ENCODE results near the gene TMEM151A. TPM values are rescaled to one million over a fixed set of nuclear protein-coding genes. Genes with fewer than 3 reads are reported as not detected.

Gene TMEM151A
- total and polyA plus RNA-seq, 7 donors, result 0.27 to 0.36 (median 0.36) TPM; not detected in 4

DNA sequence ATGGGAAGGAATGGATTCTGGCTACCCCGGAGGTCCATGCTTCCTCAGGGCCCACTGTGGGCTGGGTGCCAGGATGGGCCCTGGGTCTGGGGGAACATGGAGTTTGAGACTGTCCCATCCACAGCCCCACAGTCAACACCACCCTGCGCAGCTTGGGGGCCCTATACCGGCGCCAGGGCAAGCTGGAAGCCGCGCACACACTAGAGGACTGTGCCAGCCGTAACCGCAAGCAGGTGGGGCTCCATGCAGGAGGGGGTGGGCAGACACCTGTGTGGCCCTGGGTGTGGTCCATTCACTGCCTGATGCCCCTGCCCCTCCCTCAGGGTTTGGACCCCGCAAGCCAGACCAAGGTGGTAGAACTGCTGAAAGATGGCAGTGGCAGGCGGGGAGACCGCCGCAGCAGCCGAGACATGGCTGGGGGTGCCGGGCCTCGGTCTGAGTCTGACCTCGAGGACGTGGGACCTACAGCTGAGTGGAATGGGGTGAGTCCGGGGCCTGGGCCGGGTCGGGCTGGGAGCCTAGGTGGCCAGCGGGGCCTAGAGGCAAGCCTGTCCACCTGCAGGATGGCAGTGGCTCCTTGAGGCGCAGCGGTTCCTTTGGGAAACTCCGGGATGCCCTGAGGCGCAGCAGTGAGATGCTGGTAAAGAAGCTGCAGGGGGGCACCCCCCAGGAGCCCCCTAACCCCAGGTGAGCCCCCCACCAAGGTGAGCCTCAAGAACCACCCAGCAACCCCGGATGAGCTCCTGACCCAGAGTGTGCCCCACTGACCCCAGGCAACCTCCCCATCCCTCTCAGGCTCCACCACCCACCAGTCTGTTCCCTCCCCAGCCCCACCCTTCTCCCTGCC, 25.9 kb upstream of the TMEM151A start:
- H3K36me3 ChIP-seq, result peaks cover 11 to 51% (median 30%) of the 10 kb centered on the region in 4 donors
- DNase-seq, result peak; percentile 68
- no peaks in the 10 kb centered on the region for H3K27me3 ChIP-seq
- H3K4me3 ChIP-seq, result no peak overlapping the region
- TF ChIP-seq EP300 (IDR thresholded peaks at IDR 0.05) (no peak), POLR2AphosphoS5 (IDR thresholded peaks at IDR 0.05) (no peak), POLR2A (IDR thresholded peaks at IDR 0.05) (no peak)
- TF ChIP-seq, protein P1, sequence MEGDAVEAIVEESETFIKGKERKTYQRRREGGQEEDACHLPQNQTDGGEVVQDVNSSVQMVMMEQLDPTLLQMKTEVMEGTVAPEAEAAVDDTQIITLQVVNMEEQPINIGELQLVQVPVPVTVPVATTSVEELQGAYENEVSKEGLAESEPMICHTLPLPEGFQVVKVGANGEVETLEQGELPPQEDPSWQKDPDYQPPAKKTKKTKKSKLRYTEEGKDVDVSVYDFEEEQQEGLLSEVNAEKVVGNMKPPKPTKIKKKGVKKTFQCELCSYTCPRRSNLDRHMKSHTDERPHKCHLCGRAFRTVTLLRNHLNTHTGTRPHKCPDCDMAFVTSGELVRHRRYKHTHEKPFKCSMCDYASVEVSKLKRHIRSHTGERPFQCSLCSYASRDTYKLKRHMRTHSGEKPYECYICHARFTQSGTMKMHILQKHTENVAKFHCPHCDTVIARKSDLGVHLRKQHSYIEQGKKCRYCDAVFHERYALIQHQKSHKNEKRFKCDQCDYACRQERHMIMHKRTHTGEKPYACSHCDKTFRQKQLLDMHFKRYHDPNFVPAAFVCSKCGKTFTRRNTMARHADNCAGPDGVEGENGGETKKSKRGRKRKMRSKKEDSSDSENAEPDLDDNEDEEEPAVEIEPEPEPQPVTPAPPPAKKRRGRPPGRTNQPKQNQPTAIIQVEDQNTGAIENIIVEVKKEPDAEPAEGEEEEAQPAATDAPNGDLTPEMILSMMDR (IDR thresholded peaks at IDR 0.05), result no peak
- WGBS, 2 donors, result 93 to 95% methylated on average over 26 of the region's 26 CpGs
- intact Hi-C loops (cut with DNase I), result no loop called here
- H3K27ac ChIP-seq, result peak overlapping the region; percentile 96 to 99 (median 97)
- no peaks in the 10 kb centered on the region for H3K9me3 ChIP-seq
- H3K4me1 ChIP-seq, result peaks cover 0 to 35% (median 29%) of the 10 kb centered on the region in 4 donors

DNA sequence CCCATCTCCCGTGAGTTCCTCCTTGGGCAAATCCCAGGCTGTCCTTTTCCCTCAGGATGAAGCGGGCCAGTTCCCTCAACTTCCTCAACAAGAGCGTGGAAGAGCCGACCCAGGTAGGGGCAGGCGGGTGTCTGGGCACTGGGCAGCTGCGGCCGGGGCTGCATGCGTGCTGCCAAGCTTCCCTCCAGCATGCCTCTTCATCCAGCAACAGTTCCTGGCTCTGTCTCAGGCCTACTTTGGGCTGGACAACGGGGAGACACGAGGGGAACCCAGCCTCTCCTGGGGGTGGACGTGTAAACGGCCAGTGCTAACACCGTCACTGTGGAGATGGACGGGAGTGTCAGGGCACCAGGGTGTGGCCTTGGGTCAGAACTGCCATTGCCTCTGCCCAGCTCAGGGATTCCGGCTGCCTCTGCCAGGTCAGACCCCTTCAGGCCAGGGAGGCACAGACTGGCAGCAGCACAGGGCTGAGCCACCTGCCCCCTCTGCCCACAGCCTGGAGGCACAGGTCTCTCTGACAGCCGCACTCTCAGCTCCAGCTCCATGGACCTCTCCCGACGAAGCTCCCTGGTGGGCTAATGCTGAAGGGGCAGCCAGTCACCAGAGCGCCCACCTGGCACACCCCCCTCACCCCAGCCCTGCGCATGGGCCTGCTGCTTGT, 25.2 kb upstream of the TMEM151A start:
- H3K27ac ChIP-seq, result peak overlapping the region; percentile 96 to 99 (median 97)
- H3K9me3 ChIP-seq, result no peaks in the 10 kb centered on the region
- no peaks in the 10 kb centered on the region for H3K27me3 ChIP-seq
- no peak for DNase-seq
- intact Hi-C loops (cut with DNase I), result no loop called here
- H3K4me3 ChIP-seq, result peak overlapping the region; percentile 73 to 94 (median 84)
- 82 to 86% methylated on average over 20 of the region's 20 CpGs for WGBS, 2 donors
- H3K4me1 ChIP-seq, result peaks cover 0 to 35% (median 30%) of the 10 kb centered on the region in 4 donors
- TF ChIP-seq, protein P1 (IDR thresholded peaks at IDR 0.05), result no peak
- TF ChIP-seq POLR2A (IDR thresholded peaks at IDR 0.05) (no peak), EP300 (IDR thresholded peaks at IDR 0.05) (no peak), POLR2AphosphoS5 (IDR thresholded peaks at IDR 0.05) (no peak)
- H3K36me3 ChIP-seq, result peaks cover 11 to 45% (median 27%) of the 10 kb centered on the region in 4 donors

DNA sequence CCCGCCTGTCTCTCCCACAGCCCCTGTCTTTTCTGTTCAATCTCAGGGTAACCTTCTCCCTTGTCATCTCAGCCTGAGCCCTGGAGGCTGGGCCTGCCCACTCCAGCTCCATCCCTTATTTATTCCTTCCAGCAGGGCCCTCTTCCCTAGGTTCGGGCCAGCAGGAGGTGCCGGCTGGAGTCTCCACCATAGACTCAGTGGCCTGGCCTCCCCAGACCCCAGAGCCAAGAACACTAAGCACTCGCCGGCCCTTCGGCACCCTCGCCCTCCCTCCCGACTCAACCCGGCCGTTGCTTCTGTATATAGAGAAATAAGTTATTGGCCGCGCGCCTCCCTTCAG, 24.7 kb upstream of the TMEM151A start:
- no peaks in the 10 kb centered on the region for H3K27me3 ChIP-seq
- DNase-seq, result no peak
- peak overlapping the region; percentile 96 to 99 (median 97) for H3K27ac ChIP-seq
- TF ChIP-seq POLR2AphosphoS5 (IDR thresholded peaks at IDR 0.05), result no peak
- no peak for TF ChIP-seq POLR2A (IDR thresholded peaks at IDR 0.05)
- no peaks in the 10 kb centered on the region for H3K9me3 ChIP-seq
- H3K4me1 ChIP-seq, result peaks cover 0 to 35% (median 30%) of the 10 kb centered on the region in 4 donors
- H3K36me3 ChIP-seq, result peaks cover 14 to 45% (median 27%) of the 10 kb centered on the region in 4 donors
- intact Hi-C loops (cut with DNase I), result no loop called here
- WGBS, 2 donors, result 21 to 27% methylated on average over 13 of the region's 13 CpGs
- peak overlapping the region; percentile 73 to 94 (median 84) for H3K4me3 ChIP-seq

DNA sequence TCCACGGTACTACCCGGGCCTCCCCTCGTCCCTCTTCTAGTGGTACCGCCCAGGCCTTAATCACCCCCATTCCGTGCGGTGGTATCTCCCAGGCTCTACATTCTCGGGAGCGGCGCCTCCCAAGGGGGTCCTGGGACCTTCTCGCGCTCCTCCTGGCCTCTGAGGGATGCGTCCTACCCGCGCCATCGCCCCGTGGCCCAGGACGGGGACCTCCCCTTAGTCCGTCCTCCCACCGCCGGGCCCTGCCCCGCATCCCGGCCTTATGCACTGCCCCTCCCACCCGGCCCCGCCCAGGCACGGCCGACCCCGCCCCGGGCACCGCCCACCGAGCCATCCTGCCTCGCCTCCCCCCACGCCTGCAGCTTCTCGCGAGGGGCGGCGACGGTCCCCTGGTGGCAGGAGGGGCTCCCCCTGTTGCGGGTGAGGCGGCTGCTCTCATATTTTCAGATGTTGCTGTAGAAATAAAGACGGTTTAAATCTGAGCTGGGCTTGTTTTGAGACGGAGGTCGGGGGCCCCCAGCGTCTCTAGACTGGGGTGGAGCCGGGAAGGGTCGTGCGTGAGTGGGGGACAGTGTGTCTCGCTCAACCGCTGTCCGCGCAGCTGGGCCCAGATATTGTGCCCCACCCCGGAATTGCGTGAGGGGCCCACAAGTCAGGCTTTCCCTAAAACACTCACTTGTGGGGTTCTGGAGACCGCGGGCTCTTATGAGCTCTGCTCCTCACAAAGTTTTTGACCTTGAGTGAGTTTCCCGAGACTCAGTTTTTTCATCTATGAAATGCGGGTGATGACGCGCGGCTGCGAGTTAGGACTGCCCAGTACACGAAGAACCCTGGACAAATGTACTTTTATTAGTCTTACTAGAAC, 24.1 kb upstream of the TMEM151A start:
- intact Hi-C loops (cut with DNase I), result no loop called here

More for the DNA sequence above, 24.1 kb upstream of the TMEM151A start:
- TF ChIP-seq EP300 (IDR thresholded peaks at IDR 0.05), result peak in 1 of 4 donors; percentile 78
- TF ChIP-seq, protein P1 (IDR thresholded peaks at IDR 0.05), result peak in 2 of 4 experiments; percentile 7 to 28
- TF ChIP-seq POLR2AphosphoS5 (IDR thresholded peaks at IDR 0.05), result peak; percentile 90 to 98 (median 94)
- TF ChIP-seq POLR2A (IDR thresholded peaks at IDR 0.05), result peak; percentile 78 to 84
- H3K9me3 ChIP-seq, result no peaks in the 10 kb centered on the region
- no peaks in the 10 kb centered on the region for H3K27me3 ChIP-seq
- WGBS, 2 donors, result 0 to 1% methylated on average over 61 of the region's 61 CpGs
- peaks cover 0 to 35% (median 30%) of the 10 kb centered on the region in 4 donors for H3K4me1 ChIP-seq
- H3K36me3 ChIP-seq, result peaks cover 14 to 45% (median 27%) of the 10 kb centered on the region in 4 donors
- peak; percentile 96 for DNase-seq
- H3K4me3 ChIP-seq, result peak overlapping the region; percentile 73 to 94 (median 84)
- peak overlapping the region; percentile 96 to 99 (median 97) for H3K27ac ChIP-seq
